Stimulated activated CD4-positive, alpha-beta T cell treated with anti-CD3 and anti-CD28 coated beads, Interleukin-2, amount 100 ng/mL, for 24 hours (primary cell): ENCODE results near the gene EDDM13.
"Not testable (repeated sequence)": the region's sequence is repeated elsewhere in the genome, so short reads cannot be mapped to it uniquely, and the experiment has no call there.

Source experiments
- DNase-seq, 2 donors: peaks; one replicate each; pipeline ENCODE4 v3.0.0-alpha.2; 2020

The EDDM13 gene

GRCh38 chr19:56321989-56322440 is 49.5 kb downstream of the EDDM13 start:
- no peak for DNase-seq

GRCh38 chr19:56324436-56324835 is 51.9 kb downstream of the EDDM13 start:
- DNase-seq = no peak

GRCh38 chr19:56332695-56333094 is 60.1 kb downstream of the EDDM13 start:
- DNase-seq = no peak

GRCh38 chr19:56333506-56333905 is 61.0 kb downstream of the EDDM13 start:
- DNase-seq = peak; percentile 23 to 56

GRCh38 chr19:56335371-56335770 is 62.8 kb downstream of the EDDM13 start:
- not testable (repeated sequence) for DNase-seq

- not testable (repeated sequence) for DNase-seq
Observed at GRCh38 chr19:56337077-56337476, 64.5 kb downstream of the EDDM13 start.

- not testable (repeated sequence) for DNase-seq
Observed at GRCh38 chr19:56339031-56339430, 66.5 kb downstream of the EDDM13 start.

GRCh38 chr19:56341948-56342347 is 69.4 kb downstream of the EDDM13 start:
- no peak for DNase-seq

- DNase-seq = no peak
Observed at GRCh38 chr19:56347163-56347778, 74.7 kb downstream of the EDDM13 start.

GRCh38 chr19:56348289-56348877 is 75.8 kb downstream of the EDDM13 start:
- peak; percentile 22 for DNase-seq

- DNase-seq = peak; percentile 44 to 59
Observed at GRCh38 chr19:56350416-56351045, 78.0 kb downstream of the EDDM13 start.

GRCh38 chr19:56351208-56351607 is 78.7 kb downstream of the EDDM13 start:
- DNase-seq = no peak

- no peak for DNase-seq
Observed at GRCh38 chr19:56355517-56355916, 83.0 kb downstream of the EDDM13 start.

GRCh38 chr19:56356944-56357343 is 84.4 kb downstream of the EDDM13 start:
- DNase-seq = no peak
